ENCODE results near the gene MAP3K1.
"Not testable (repeated sequence)": the region's sequence is repeated elsewhere in the genome, so short reads cannot be mapped to it uniquely, and the experiment has no call there.

The MAP3K1 gene

GRCh38 chr5:56816546-56817081, 1.3 kb downstream of the MAP3K1 start:
- DNase-seq (ENCODE audit: low spot score), result peak; percentile 81

GRCh38 chr5:56817263-56818014, 2.1 kb downstream of the MAP3K1 start:
- no peak for DNase-seq (ENCODE audit: low spot score)

- DNase-seq (ENCODE audit: low spot score), result peak; percentile 7
Measured at GRCh38 chr5:56818450-56819037, 3.2 kb downstream of the MAP3K1 start.

- peak; percentile 9 for DNase-seq (ENCODE audit: low spot score)
Measured at GRCh38 chr5:56819060-56819881, 3.9 kb downstream of the MAP3K1 start.

GRCh38 chr5:56821868-56822267, 6.5 kb downstream of the MAP3K1 start:
- not testable (repeated sequence) for DNase-seq (ENCODE audit: low spot score)

- no peak for DNase-seq (ENCODE audit: low spot score)
Measured at GRCh38 chr5:56822981-56823380, 7.6 kb downstream of the MAP3K1 start.

- no peak for DNase-seq (ENCODE audit: low spot score)
Measured at GRCh38 chr5:56824019-56824418, 8.7 kb downstream of the MAP3K1 start.

GRCh38 chr5:56825222-56825824, 10.0 kb downstream of the MAP3K1 start:
- DNase-seq (ENCODE audit: low spot score), result no peak

GRCh38 chr5:56827049-56827448, 11.7 kb downstream of the MAP3K1 start:
- DNase-seq (ENCODE audit: low spot score), result peak; percentile 53

GRCh38 chr5:56827924-56828323, 12.6 kb downstream of the MAP3K1 start:
- no peak for DNase-seq (ENCODE audit: low spot score)

GRCh38 chr5:56829137-56829908, 14.0 kb downstream of the MAP3K1 start:
- peak; percentile 39 for DNase-seq (ENCODE audit: low spot score)

GRCh38 chr5:56831773-56832172, 16.4 kb downstream of the MAP3K1 start:
- DNase-seq (ENCODE audit: low spot score), result no peak

GRCh38 chr5:56833325-56833724, 18.0 kb downstream of the MAP3K1 start:
- DNase-seq (ENCODE audit: low spot score), result no peak

- no peak for DNase-seq (ENCODE audit: low spot score)
Measured at GRCh38 chr5:56837381-56837780, 22.0 kb downstream of the MAP3K1 start.

- no peak for DNase-seq (ENCODE audit: low spot score)
Measured at GRCh38 chr5:56837956-56838355, 22.6 kb downstream of the MAP3K1 start.

GRCh38 chr5:56838409-56839039, 23.2 kb downstream of the MAP3K1 start:
- peak; percentile 69 for DNase-seq (ENCODE audit: low spot score)

- no peak for DNase-seq (ENCODE audit: low spot score)
Measured at GRCh38 chr5:56839062-56839461, 23.7 kb downstream of the MAP3K1 start.

GRCh38 chr5:56840597-56840996, 25.2 kb downstream of the MAP3K1 start:
- no peak for DNase-seq (ENCODE audit: low spot score)

- no peak for DNase-seq (ENCODE audit: low spot score)
Measured at GRCh38 chr5:56845277-56845676, 29.9 kb downstream of the MAP3K1 start.

GRCh38 chr5:56845904-56846480, 30.6 kb downstream of the MAP3K1 start:
- no peak for DNase-seq (ENCODE audit: low spot score)

- no peak for DNase-seq (ENCODE audit: low spot score)
Measured at GRCh38 chr5:56848206-56848605, 32.9 kb downstream of the MAP3K1 start.

All from SW480 (cell line).